Subcutaneous abdominal adipose tissue (tissue), 5 donors: ENCODE data around the gene PDZRN3.
A peak's percentile ranks its signal among the peaks of the same experiment; 100 is the strongest.

ENCODE experiments used
- H3K27ac ChIP-seq: one replicate; pipeline ENCODE4 v1.7.0; 2013; ENCODE audit warnings: low read depth, mild to moderate bottlenecking, inconsistent platforms, low read length, moderate library complexity
- H3K27me3 ChIP-seq, 5 donors: one replicate each; pipeline ENCODE4 v1.7.0; 2013; ENCODE audit warnings: low read length in 5 of 5, inconsistent platforms in 1 of 5; ENCODE audit not compliant: control insufficient read depth in 5 of 5, insufficient read depth in 4 of 5
- H3K36me3 ChIP-seq, 5 donors: one replicate each; pipeline ENCODE4 v1.7.0; 2013; ENCODE audit warnings: low read length in 5 of 5; ENCODE audit not compliant: control insufficient read depth in 5 of 5, insufficient read depth in 5 of 5
- H3K4me1 ChIP-seq, 5 donors: one replicate each; pipeline ENCODE4 v1.7.0; 2013; ENCODE audit warnings: low read length in 5 of 5, mild to moderate bottlenecking in 3 of 5, moderate library complexity in 1 of 5; ENCODE audit not compliant: control insufficient read depth in 5 of 5, insufficient read depth in 5 of 5
- H3K4me3 ChIP-seq, 5 donors: one replicate each; pipeline ENCODE4 v1.7.0; 2013; ENCODE audit warnings: low read length in 5 of 5, low read depth in 1 of 5
- H3K9ac ChIP-seq, 5 donors: one replicate each; pipeline ENCODE4 v1.7.0; 2013; ENCODE audit warnings: low read length in 5 of 5, mild to moderate bottlenecking in 4 of 5, moderate library complexity in 3 of 5
- H3K9me3 ChIP-seq, 5 donors: one replicate each; pipeline ENCODE4 v1.7.0; 2013; ENCODE audit warnings: low read length in 5 of 5; ENCODE audit not compliant: control insufficient read depth in 5 of 5
- donor health status: healthy.
- donor health status: healthy.
- donor health status: healthy.
- donor health status: healthy.
- donor health status: healthy.

PDZRN3 gene

GRCh38 chr3:73626106-73626505 is 1.4 kb upstream of the PDZRN3 start:
- H3K27me3 ChIP-seq: no peaks in the 10 kb centered on the region
- no peak overlapping the region for H3K9ac ChIP-seq
- H3K4me1 ChIP-seq: peaks cover 0 to 72% (median 52%) of the 10 kb centered on the region in 5 donors
- peak overlapping the region in 2 of 5 donors; percentile 89 to 92 for H3K4me3 ChIP-seq
- H3K36me3 ChIP-seq: no peaks in the 10 kb centered on the region
- H3K9me3 ChIP-seq: no peaks in the 10 kb centered on the region
- H3K27ac ChIP-seq: no peak overlapping the region

- peak overlapping the region; percentile 83 to 94 (median 89) for H3K4me3 ChIP-seq
- no peaks in the 10 kb centered on the region for H3K36me3 ChIP-seq
- H3K4me1 ChIP-seq: peaks cover 0 to 89% (median 68%) of the 10 kb centered on the region in 5 donors
- H3K9me3 ChIP-seq: no peaks in the 10 kb centered on the region
- H3K27me3 ChIP-seq: no peaks in the 10 kb centered on the region
- H3K9ac ChIP-seq: peak overlapping the region; percentile 5 to 71 (median 35)
- peak overlapping the region; percentile 90 for H3K27ac ChIP-seq
Observed at GRCh38 chr3:73624017-73624820, 522 bp downstream of the PDZRN3 start.

- H3K4me1 ChIP-seq: peaks cover 0 to 83% (median 71%) of the 10 kb centered on the region in 5 donors
- no peaks in the 10 kb centered on the region for H3K27me3 ChIP-seq
- peak overlapping the region; percentile 90 for H3K27ac ChIP-seq
- peak overlapping the region; percentile 29 to 74 (median 47) for H3K9ac ChIP-seq
- H3K9me3 ChIP-seq: no peaks in the 10 kb centered on the region
- peak overlapping the region; percentile 83 to 94 (median 89) for H3K4me3 ChIP-seq
- H3K36me3 ChIP-seq: no peaks in the 10 kb centered on the region
Observed at GRCh38 chr3:73623346-73623745, 1.4 kb downstream of the PDZRN3 start.

- Histone ChIP-seq H3K4me3 (peak overlapping the region; percentile 83 to 94 (median 89)), H3K9ac (peak overlapping the region in 3 of 5 donors; percentile 55 to 74 (median 69)), H3K27ac (peak overlapping the region; percentile 90), H3K4me1 (peaks cover 0 to 73% (median 65%) of the 10 kb centered on the region in 5 donors), H3K27me3 (no peaks in the 10 kb centered on the region), H3K36me3 (no peaks in the 10 kb centered on the region), H3K9me3 (no peaks in the 10 kb centered on the region)
Observed at GRCh38 chr3:73622091-73622805, 2.5 kb downstream of the PDZRN3 start.

DNA sequence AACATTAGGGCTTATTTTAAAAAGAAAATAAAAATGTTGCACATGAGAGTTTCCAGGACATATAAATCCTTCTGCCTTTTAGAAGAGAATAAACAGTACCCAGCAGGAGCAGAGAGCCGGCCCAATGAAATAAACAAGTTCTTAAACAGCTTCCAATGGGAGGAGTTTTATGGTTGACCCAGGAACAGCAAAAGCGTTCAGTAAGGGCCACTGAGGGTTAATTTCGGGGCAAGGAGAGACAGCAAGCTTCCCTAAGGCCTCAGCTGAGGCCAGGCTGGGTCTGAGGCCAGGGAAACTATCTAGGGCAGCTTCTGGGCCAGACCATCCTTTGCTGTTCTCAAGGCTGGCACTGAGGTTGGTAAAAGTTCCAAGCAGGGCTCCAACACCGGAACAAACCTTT is 3.4 kb downstream of the PDZRN3 start:
- Histone ChIP-seq H3K4me3 (peak overlapping the region; percentile 83 to 94 (median 89)), H3K27ac (peak overlapping the region; percentile 90)

DNA sequence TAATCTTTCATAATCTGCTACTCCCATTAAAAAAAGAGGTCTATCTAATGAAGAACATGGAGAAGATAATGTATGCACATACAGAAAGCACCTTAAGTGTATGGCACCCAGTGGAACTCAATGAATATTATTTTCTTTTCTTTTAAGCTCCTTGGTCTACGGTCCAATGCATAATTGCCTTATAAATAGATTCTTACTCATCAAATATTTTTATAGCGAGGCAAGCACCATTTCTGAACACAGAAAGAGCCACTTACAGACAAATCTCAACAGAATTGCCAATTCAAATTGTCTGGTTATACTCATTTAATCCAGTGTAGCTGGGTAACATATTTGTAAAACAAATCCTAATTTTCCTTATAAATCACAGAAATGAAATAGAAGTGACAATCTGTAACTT is 6.3 kb downstream of the PDZRN3 start:
- H3K27ac ChIP-seq: no peak overlapping the region
- no peak overlapping the region for H3K9ac ChIP-seq
- H3K9me3 ChIP-seq: no peaks in the 10 kb centered on the region
- no peak overlapping the region for H3K4me3 ChIP-seq
- H3K27me3 ChIP-seq: no peaks in the 10 kb centered on the region
- H3K36me3 ChIP-seq: no peaks in the 10 kb centered on the region
- H3K4me1 ChIP-seq: peaks cover 2 to 74% (median 65%) of the 10 kb centered on the region in 5 donors

More for the DNA sequence above, 3.4 kb downstream of the PDZRN3 start:
- Histone ChIP-seq H3K4me1 (peaks cover 0 to 70% (median 58%) of the 10 kb centered on the region in 5 donors), H3K9me3 (no peaks in the 10 kb centered on the region), H3K9ac (peak overlapping the region in 4 of 5 donors; percentile 0 to 74 (median 58)), H3K36me3 (no peaks in the 10 kb centered on the region), H3K27me3 (no peaks in the 10 kb centered on the region)

DNA sequence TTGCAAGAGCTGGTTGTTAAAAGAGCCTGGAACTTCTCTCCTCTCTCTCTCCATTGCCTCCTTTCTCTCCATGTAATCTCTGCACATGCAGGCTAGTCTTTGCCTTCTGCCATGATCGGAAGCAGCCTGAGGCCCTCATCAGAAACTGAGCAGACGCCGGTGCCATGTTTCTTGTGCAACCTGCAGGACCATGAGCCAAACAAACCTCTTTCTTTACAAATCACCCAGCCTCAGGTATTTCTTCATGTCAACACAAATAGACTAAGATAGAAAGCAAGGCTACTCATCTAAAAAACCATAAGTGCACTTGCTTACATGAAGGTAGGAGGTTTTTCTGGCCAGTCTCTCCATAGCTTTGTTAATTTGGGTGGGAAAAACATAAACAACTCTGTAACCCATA is 8.7 kb downstream of the PDZRN3 start:
- H3K27me3 ChIP-seq: no peaks in the 10 kb centered on the region
- H3K36me3 ChIP-seq: no peaks in the 10 kb centered on the region
- peaks cover 4 to 66% (median 51%) of the 10 kb centered on the region in 5 donors for H3K4me1 ChIP-seq
- H3K9me3 ChIP-seq: no peaks in the 10 kb centered on the region
- H3K4me3 ChIP-seq: no peak overlapping the region
- H3K27ac ChIP-seq: peak overlapping the region; percentile 56
- H3K9ac ChIP-seq: no peak overlapping the region

DNA sequence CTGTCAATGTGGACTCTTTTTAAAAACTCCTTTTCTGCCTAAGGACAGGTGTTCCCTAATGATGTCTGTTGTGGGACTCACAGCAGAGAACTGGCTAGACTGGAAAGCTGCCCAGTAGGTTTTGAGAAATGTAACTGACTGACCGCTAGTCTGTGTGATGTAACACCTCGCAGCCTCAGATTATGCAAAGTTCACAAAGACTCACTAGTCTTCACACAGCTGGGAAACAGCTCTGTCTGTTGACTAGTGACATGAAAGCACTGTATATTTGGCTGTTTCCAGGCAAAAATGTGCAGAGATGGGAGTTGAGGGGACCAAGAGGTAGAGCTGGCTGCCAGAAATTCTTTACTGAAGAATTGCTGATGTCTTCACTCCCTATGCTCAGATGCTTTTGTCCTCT is 10.3 kb downstream of the PDZRN3 start:
- Histone ChIP-seq H3K27ac (peak overlapping the region; percentile 56), H3K4me3 (no peak overlapping the region), H3K27me3 (no peaks in the 10 kb centered on the region), H3K4me1 (peaks cover 4 to 66% (median 45%) of the 10 kb centered on the region in 5 donors), H3K9ac (no peak overlapping the region), H3K36me3 (no peaks in the 10 kb centered on the region), H3K9me3 (no peaks in the 10 kb centered on the region)

GRCh38 chr3:73611176-73611575 is 13.6 kb downstream of the PDZRN3 start:
- peak overlapping the region; percentile 46 for H3K27ac ChIP-seq
- H3K36me3 ChIP-seq: peaks cover 0 to 5% (median 0%) of the 10 kb centered on the region in 5 donors
- no peak overlapping the region for H3K4me3 ChIP-seq
- no peaks in the 10 kb centered on the region for H3K9me3 ChIP-seq
- H3K27me3 ChIP-seq: no peaks in the 10 kb centered on the region
- no peak overlapping the region for H3K9ac ChIP-seq
- H3K4me1 ChIP-seq: peaks cover 4 to 61% (median 46%) of the 10 kb centered on the region in 5 donors

GRCh38 chr3:73610493-73610892 is 14.2 kb downstream of the PDZRN3 start:
- H3K9ac ChIP-seq: no peak overlapping the region
- no peaks in the 10 kb centered on the region for H3K27me3 ChIP-seq
- peaks cover 4 to 63% (median 47%) of the 10 kb centered on the region in 5 donors for H3K4me1 ChIP-seq
- H3K9me3 ChIP-seq: no peaks in the 10 kb centered on the region
- H3K27ac ChIP-seq: peak overlapping the region; percentile 46
- H3K36me3 ChIP-seq: peaks cover 0 to 5% (median 0%) of the 10 kb centered on the region in 5 donors
- no peak overlapping the region for H3K4me3 ChIP-seq
